Smooth muscle cell (in vitro differentiated cells): ENCODE measurements around the gene PLA2G3. TPM values are rescaled to one million over a fixed set of nuclear protein-coding genes. Genes with fewer than 3 reads are reported as not detected.
"Not testable (repeated sequence)": the region's sequence is repeated elsewhere in the genome, so short reads cannot be mapped to it uniquely, and the experiment has no call there.

Experiments used
- DNase-seq: peaks from one replicate; lab custom pipeline; 2025; ENCODE audit not compliant: unreplicated experiment; lab: John Stamatoyannopoulos, UW
- H2AFZ ChIP-seq: fragments of 200-600 bp; sonication (generic); 2 replicates; pipeline ENCODE4 v1.6.0; 2016; ENCODE audit warnings: antibody characterized with exemption, low read depth, mild to moderate bottlenecking
- H3F3A ChIP-seq: fragments of 200-600 bp; sonication (generic); 2 replicates; pipeline ENCODE4 v1.6.0; 2017; ENCODE audit warnings: antibody characterized with exemption, low read depth
- H3K27ac ChIP-seq: fragments of 200-600 bp; sonication (generic); 2 replicates; pipeline ENCODE4 v1.5.1; 2016; ENCODE audit warnings: low read depth, mild to moderate bottlenecking
- H3K27me3 ChIP-seq: fragments of 200-600 bp; sonication (generic); 2 replicates; pipeline ENCODE4 v1.6.1; 2016; ENCODE audit warnings: low read depth, mild to moderate bottlenecking
- H3K36me3 ChIP-seq: fragments of 200-600 bp; sonication (generic); 2 replicates; pipeline ENCODE4 v1.5.1; 2016; ENCODE audit warnings: low read depth
- H3K4me1 ChIP-seq: fragments of 200-600 bp; sonication (generic); 2 replicates; pipeline ENCODE4 v1.5.1; 2016; ENCODE audit warnings: low read depth
- H3K4me2 ChIP-seq: fragments of 200-600 bp; sonication (generic); 2 replicates; pipeline ENCODE4 v1.6.0; 2016; ENCODE audit warnings: mild to moderate bottlenecking
- H3K4me3 ChIP-seq: fragments of 200-600 bp; sonication (generic); 2 replicates; pipeline ENCODE4 v1.5.1; 2016; ENCODE audit warnings: mild to moderate bottlenecking
- H3K79me2 ChIP-seq: fragments of 200-600 bp; sonication (generic); 2 replicates; pipeline ENCODE4 v1.6.0; 2016; ENCODE audit warnings: low read depth, mild to moderate bottlenecking
- H3K9ac ChIP-seq: fragments of 200-600 bp; sonication (generic); 2 replicates; pipeline ENCODE4 v1.6.0; 2016; ENCODE audit warnings: low read depth
- H3K9me3 ChIP-seq: fragments of 200-600 bp; sonication (generic); replicated peaks from 2 replicates; pipeline ENCODE4 v1.5.1; 2016; ENCODE audit warnings: low read depth
- H4K20me1 ChIP-seq: fragments of 200-600 bp; sonication (generic); 2 replicates; pipeline ENCODE4 v1.6.0; 2016; ENCODE audit warnings: low read depth
- CTCF ChIP-seq: fragments of 200-600 bp; sonication (generic); IDR thresholded peaks from 2 replicates; pipeline ENCODE4 v1.5.1; 2017; ENCODE audit warnings: borderline replicate concordance, mild to moderate bottlenecking, antibody characterized with exemption; ENCODE audit not compliant: insufficient read depth, poor library complexity, severe bottlenecking
- WGBS: methylation state at CpG from one replicate; pipeline ENCODE4 v1.1.7; 2016; ENCODE audit warnings: low lambda C conversion rate; 5-methylcytosine and 5-hydroxymethylcytosine counted together
- polyA plus RNA-seq: library from polyadenylated mRNA; unstranded; fragments of >200 nt; fragmentation: Nextera tagmentation; extraction: Ambion mirVana; gene quantifications from 2 replicates; pipeline ENCODE4 v1.2.1, GENCODE V29; 2016
- total RNA-seq: library from RNA; depleted of rRNA; stranded (reverse); fragments of >200 nt; gene quantifications from 2 replicates; pipeline ENCODE4 v1.2.3, GENCODE V29; 2014

PLA2G3 gene
- total and polyA plus RNA-seq, 2 experiments from 2014 or later: 0.04 TPM; not detected in 1

GRCh38 chr22:31120230-31120629 is 20.1 kb downstream of the PLA2G3 start:
- no peak overlapping the region for H2AFZ ChIP-seq
- no peak overlapping the region for H3K4me3 ChIP-seq
- no peak for TF ChIP-seq CTCF
- H4K20me1 ChIP-seq: no peaks in the 10 kb centered on the region
- no peak overlapping the region for H3K4me2 ChIP-seq
- no peak overlapping the region for H3K9ac ChIP-seq
- H3K27me3 ChIP-seq: no peaks in the 10 kb centered on the region
- no peaks in the 10 kb centered on the region for H3F3A ChIP-seq
- no peaks in the 10 kb centered on the region for H3K79me2 ChIP-seq
- H3K27ac ChIP-seq: no peak overlapping the region
- 50% methylated on average over 5 of the region's 5 CpGs for WGBS
- H3K4me1 ChIP-seq: no peaks in the 10 kb centered on the region
- DNase-seq: no peak
- H3K36me3 ChIP-seq: no peaks in the 10 kb centered on the region
- H3K9me3 ChIP-seq: no peaks in the 10 kb centered on the region

GRCh38 chr22:31119026-31119717 is 21.1 kb downstream of the PLA2G3 start:
- TF ChIP-seq CTCF: no peak
- Histone ChIP-seq H3K36me3 (no peaks in the 10 kb centered on the region), H3F3A (no peaks in the 10 kb centered on the region), H3K4me2 (no peak overlapping the region), H3K79me2 (no peaks in the 10 kb centered on the region), H3K27me3 (no peaks in the 10 kb centered on the region), H3K4me3 (no peak overlapping the region), H3K27ac (no peak overlapping the region), H3K4me1 (no peaks in the 10 kb centered on the region), H4K20me1 (no peaks in the 10 kb centered on the region), H2AFZ (no peak overlapping the region), H3K9me3 (no peaks in the 10 kb centered on the region), H3K9ac (no peak overlapping the region)
- DNase-seq: no peak
- 67% methylated on average over 7 of the region's 7 CpGs for WGBS

GRCh38 chr22:31118046-31118820 is 22.1 kb downstream of the PLA2G3 start:
- Histone ChIP-seq H3K4me1 (no peaks in the 10 kb centered on the region), H3K4me2 (no peak overlapping the region), H3K9me3 (no peaks in the 10 kb centered on the region)

GRCh38 chr22:31112547-31113091 is 27.7 kb downstream of the PLA2G3 start:
- not testable (repeated sequence) for H3K27ac ChIP-seq, DNase-seq, H3K79me2 ChIP-seq, H3K4me1 ChIP-seq, H3K4me2 ChIP-seq, H4K20me1 ChIP-seq, H3K36me3 ChIP-seq, H3F3A ChIP-seq, H3K27me3 ChIP-seq, H2AFZ ChIP-seq, H3K4me3 ChIP-seq, H3K9ac ChIP-seq, H3K9me3 ChIP-seq
- 95% methylated on average over 7 of the region's 7 CpGs for WGBS

More at GRCh38 chr22:31118046-31118820, 22.1 kb downstream of the PLA2G3 start:
- WGBS: 91% methylated on average over 3 of the region's 3 CpGs
- H3K9ac ChIP-seq: no peak overlapping the region
- no peaks in the 10 kb centered on the region for H3K27me3 ChIP-seq
- no peaks in the 10 kb centered on the region for H4K20me1 ChIP-seq
- no peaks in the 10 kb centered on the region for H3K36me3 ChIP-seq
- no peak overlapping the region for H2AFZ ChIP-seq
- no peak overlapping the region for H3K27ac ChIP-seq
- H3F3A ChIP-seq: no peaks in the 10 kb centered on the region
- DNase-seq: no peak
- H3K79me2 ChIP-seq: no peaks in the 10 kb centered on the region
- no peak for TF ChIP-seq CTCF
- no peak overlapping the region for H3K4me3 ChIP-seq
